IPS-20b (cell line): ENCODE data around the gene C19orf47.
A peak's percentile ranks its signal among the peaks of the same experiment; 100 is the strongest.

Experiments
- H3K27ac ChIP-seq: one replicate; pipeline ENCODE4 v1.5.1; 2013; ENCODE audit warnings: low read length
- H3K27me3 ChIP-seq: 2 replicates; pipeline ENCODE4 v1.6.1; 2013; ENCODE audit warnings: mild to moderate bottlenecking, low read length, inconsistent platforms; ENCODE audit not compliant: insufficient read depth
- H3K36me3 ChIP-seq: 2 replicates; pipeline ENCODE4 v1.6.1; 2013; ENCODE audit warnings: low read depth, mild to moderate bottlenecking, inconsistent platforms, low read length, moderate library complexity; ENCODE audit not compliant: insufficient read depth
- H3K4me1 ChIP-seq: 2 replicates; pipeline ENCODE4 v1.6.1; 2013; ENCODE audit warnings: mild to moderate bottlenecking, control low read depth, inconsistent platforms, low read length, moderate library complexity; ENCODE audit not compliant: insufficient read depth
- H3K4me3 ChIP-seq: 2 replicates; pipeline ENCODE4 v1.5.1; 2013; ENCODE audit warnings: mild to moderate bottlenecking, low read length, inconsistent platforms
- H3K9ac ChIP-seq: 2 replicates; pipeline ENCODE4 v1.6.1; 2013; ENCODE audit warnings: low read depth, mild to moderate bottlenecking, inconsistent platforms, low read length, moderate library complexity
- H3K9me3 ChIP-seq: 2 replicates; pipeline ENCODE4 v1.6.1; 2013; ENCODE audit warnings: mild to moderate bottlenecking, low read depth, low read length, inconsistent platforms; ENCODE audit not compliant: insufficient read depth

Gene C19orf47

GRCh38 chr19:40302224-40303011 is 45.8 kb downstream of the C19orf47 start:
- no peak overlapping the region for H3K27ac ChIP-seq

GRCh38 chr19:40300668-40301067 is 47.5 kb downstream of the C19orf47 start:
- H3K27ac ChIP-seq = no peak overlapping the region
- no peaks in the 10 kb centered on the region for H3K36me3 ChIP-seq
- no peak overlapping the region for H3K9ac ChIP-seq
- no peak overlapping the region for H3K4me3 ChIP-seq
- no peaks in the 10 kb centered on the region for H3K9me3 ChIP-seq
- no peaks in the 10 kb centered on the region for H3K4me1 ChIP-seq
- H3K27me3 ChIP-seq = no peaks in the 10 kb centered on the region

More at GRCh38 chr19:40302224-40303011, 45.8 kb downstream of the C19orf47 start:
- no peaks in the 10 kb centered on the region for H3K36me3 ChIP-seq
- no peaks in the 10 kb centered on the region for H3K27me3 ChIP-seq
- no peak overlapping the region for H3K4me3 ChIP-seq
- no peaks in the 10 kb centered on the region for H3K4me1 ChIP-seq
- H3K9ac ChIP-seq = no peak overlapping the region
- H3K9me3 ChIP-seq = no peaks in the 10 kb centered on the region

GRCh38 chr19:40298026-40298425 is 50.2 kb downstream of the C19orf47 start:
- no peaks in the 10 kb centered on the region for H3K9me3 ChIP-seq
- H3K27me3 ChIP-seq = no peaks in the 10 kb centered on the region
- H3K4me1 ChIP-seq = no peaks in the 10 kb centered on the region
- no peak overlapping the region for H3K4me3 ChIP-seq
- H3K36me3 ChIP-seq = no peaks in the 10 kb centered on the region
- H3K27ac ChIP-seq = no peak overlapping the region
- no peak overlapping the region for H3K9ac ChIP-seq

GRCh38 chr19:40294560-40294959 is 53.6 kb downstream of the C19orf47 start:
- Histone ChIP-seq H3K4me3 (no peak overlapping the region), H3K27me3 (no peaks in the 10 kb centered on the region), H3K9me3 (no peaks in the 10 kb centered on the region), H3K4me1 (no peaks in the 10 kb centered on the region), H3K36me3 (no peaks in the 10 kb centered on the region), H3K27ac (no peak overlapping the region), H3K9ac (no peak overlapping the region)

- peaks cover 3% of the 10 kb centered on the region; the same call in 1 of the 2 replicates for H3K36me3 ChIP-seq
- H3K4me3 ChIP-seq = no peak overlapping the region
- peak overlapping the region; percentile 21; the same call in 1 of the 2 replicates for H3K9ac ChIP-seq
- H3K27ac ChIP-seq = no peak overlapping the region
- H3K9me3 ChIP-seq = no peaks in the 10 kb centered on the region
- no peaks in the 10 kb centered on the region for H3K27me3 ChIP-seq
- H3K4me1 ChIP-seq = peaks cover 7% of the 10 kb centered on the region; the same call in 1 of the 2 replicates
Observed at GRCh38 chr19:40286971-40287421, 61.2 kb downstream of the C19orf47 start.

- H3K36me3 ChIP-seq = peaks cover 9% of the 10 kb centered on the region; the same call in 1 of the 2 replicates
- peak overlapping the region; percentile 73; the same call in 1 of the 2 replicates for H3K4me3 ChIP-seq
- no peaks in the 10 kb centered on the region for H3K27me3 ChIP-seq
- no peaks in the 10 kb centered on the region for H3K9me3 ChIP-seq
- H3K4me1 ChIP-seq = peaks cover 7% of the 10 kb centered on the region; the same call in 1 of the 2 replicates
- H3K27ac ChIP-seq = no peak overlapping the region
- peak overlapping the region; percentile 88; the same call in 1 of the 2 replicates for H3K9ac ChIP-seq
Observed at GRCh38 chr19:40286235-40286970, 61.8 kb downstream of the C19orf47 start.

- Histone ChIP-seq H3K9me3 (no peaks in the 10 kb centered on the region), H3K27me3 (no peaks in the 10 kb centered on the region), H3K4me3 (peak overlapping the region; percentile 99), H3K4me1 (peaks cover 9% of the 10 kb centered on the region; the same call in 1 of the 2 replicates), H3K9ac (peak overlapping the region; percentile 88), H3K36me3 (peaks cover 10% of the 10 kb centered on the region; the same call in 1 of the 2 replicates), H3K27ac (peak overlapping the region; percentile 49)
Observed at GRCh38 chr19:40285353-40286234, 62.6 kb downstream of the C19orf47 start.

- H3K9ac ChIP-seq = peak within 1 kb of the TSS; percentile 98
- no peaks in the 10 kb centered on the region for H3K27me3 ChIP-seq
- peaks cover 9% of the 10 kb centered on the region; the same call in 1 of the 2 replicates for H3K4me1 ChIP-seq
Observed at GRCh38 chr19:40284501-40285352, 63.5 kb downstream of the C19orf47 start, which contains the start of gene AKT2. TSS of gene AKT2 (minus strand) at chr19:40285345. CDS start at chr19:40265267, 20,078 bp downstream.

GRCh38 chr19:40284251-40284500 is 64.0 kb downstream of the C19orf47 start:
- Histone ChIP-seq H3K36me3 (peaks cover 10% of the 10 kb centered on the region; the same call in 1 of the 2 replicates), H3K27me3 (no peaks in the 10 kb centered on the region), H3K9ac (peak overlapping the region; percentile 98), H3K9me3 (no peaks in the 10 kb centered on the region), H3K4me1 (peaks cover 9% of the 10 kb centered on the region; the same call in 1 of the 2 replicates), H3K4me3 (peak overlapping the region; percentile 99), H3K27ac (peak overlapping the region; percentile 72)

More at GRCh38 chr19:40284501-40285352, 63.5 kb downstream of the C19orf47 start, which contains the start of gene AKT2:
- Histone ChIP-seq H3K27ac (peak within 1 kb of the TSS; percentile 72), H3K9me3 (no peaks in the 10 kb centered on the region), H3K4me3 (peak within 1 kb of the TSS; percentile 99), H3K36me3 (peaks cover 10% of the 10 kb centered on the region; the same call in 1 of the 2 replicates)

GRCh38 chr19:40283414-40284250 is 64.6 kb downstream of the C19orf47 start:
- Histone ChIP-seq H3K27me3 (no peaks in the 10 kb centered on the region), H3K9me3 (no peaks in the 10 kb centered on the region), H3K4me1 (peaks cover 9% of the 10 kb centered on the region; the same call in 1 of the 2 replicates), H3K4me3 (peak overlapping the region; percentile 99), H3K27ac (peak overlapping the region; percentile 72), H3K9ac (peak overlapping the region; percentile 98), H3K36me3 (peaks cover 10% of the 10 kb centered on the region; the same call in 1 of the 2 replicates)
